GM18508 (cell line): ENCODE measurements around the gene GTF2IRD1.

Experiments
- ATAC-seq: cut with Tn5 transposase; IDR thresholded peaks from one replicate; pipeline ENCODE4 v1.9.1; 2021; ENCODE audit warnings: moderate number of reproducible peaks; ENCODE audit not compliant: insufficient read depth, unreplicated experiment

GTF2IRD1 gene

GRCh38 chr7:74464931-74465886 lies 11.5 kb downstream of the GTF2IRD1 start:
- no peak for ATAC-seq

- ATAC-seq: no peak
Measured at GRCh38 chr7:74466196-74466813, 12.6 kb downstream of the GTF2IRD1 start.

- no peak for ATAC-seq
Measured at GRCh38 chr7:74467876-74468275, 14.2 kb downstream of the GTF2IRD1 start.

- no peak for ATAC-seq
Measured at GRCh38 chr7:74470504-74470903, 16.8 kb downstream of the GTF2IRD1 start.

GRCh38 chr7:74473116-74473515 lies 19.4 kb downstream of the GTF2IRD1 start:
- no peak for ATAC-seq

GRCh38 chr7:74474271-74474865 lies 20.7 kb downstream of the GTF2IRD1 start:
- no peak for ATAC-seq

- no peak for ATAC-seq
Measured at GRCh38 chr7:74475243-74475986, 21.7 kb downstream of the GTF2IRD1 start.

GRCh38 chr7:74475987-74476350 lies 22.3 kb downstream of the GTF2IRD1 start:
- no peak for ATAC-seq

- no peak for ATAC-seq
Measured at GRCh38 chr7:74476626-74477025, 22.9 kb downstream of the GTF2IRD1 start.

- ATAC-seq: no peak
Measured at GRCh38 chr7:74478671-74479065, 25.0 kb downstream of the GTF2IRD1 start.

GRCh38 chr7:74479066-74479781 lies 25.5 kb downstream of the GTF2IRD1 start:
- no peak for ATAC-seq

- no peak for ATAC-seq
Measured at GRCh38 chr7:74479961-74480829, 26.5 kb downstream of the GTF2IRD1 start.

GRCh38 chr7:74480861-74481417 lies 27.2 kb downstream of the GTF2IRD1 start:
- no peak for ATAC-seq

- no peak for ATAC-seq
Measured at GRCh38 chr7:74481458-74482196, 27.9 kb downstream of the GTF2IRD1 start.

GRCh38 chr7:74482197-74482467 lies 28.4 kb downstream of the GTF2IRD1 start:
- ATAC-seq: no peak

- ATAC-seq: no peak
Measured at GRCh38 chr7:74482629-74483401, 29.1 kb downstream of the GTF2IRD1 start.
